Spleen (tissue), 7 donors: ENCODE results near the gene DNAH9.

Source experiments
- POLR2A ChIP-seq, 3 donors: fragments of 450-650 bp; IDR thresholded peaks; one replicate each; pipeline ENCODE4 v1.5.1; 2017; ENCODE audit warnings: antibody characterized with exemption in 3 of 3, mild to moderate bottlenecking in 1 of 3
- TF ChIP-seq, protein P1 (sequence below), 11 experiments: fragments of 200-600 bp in 7 of 11; fragments of 450-650 bp in 4 of 11; sonication (generic) in 4 of 11; IDR thresholded peaks in 8 of 11; conservative IDR thresholded peaks in 3 of 11; 1 replicate in 7 of 11; 2 replicates in 4 of 11; pipeline versions ENCODE4 v1.4.0 to v1.8.0; 2016 to 2021; ENCODE audit warnings: antibody characterized with exemption in 11 of 11, inconsistent platforms in 4 of 11, mild to moderate bottlenecking in 1 of 11
- donor health status: DM: no; HTN: no; CAD: no; lungs with moderate emphysema.
- donor health status: DM: no; HTN: no; CAD: no.
- donor health status: DM: no; HTN: no; CAD: no.

DNA sequence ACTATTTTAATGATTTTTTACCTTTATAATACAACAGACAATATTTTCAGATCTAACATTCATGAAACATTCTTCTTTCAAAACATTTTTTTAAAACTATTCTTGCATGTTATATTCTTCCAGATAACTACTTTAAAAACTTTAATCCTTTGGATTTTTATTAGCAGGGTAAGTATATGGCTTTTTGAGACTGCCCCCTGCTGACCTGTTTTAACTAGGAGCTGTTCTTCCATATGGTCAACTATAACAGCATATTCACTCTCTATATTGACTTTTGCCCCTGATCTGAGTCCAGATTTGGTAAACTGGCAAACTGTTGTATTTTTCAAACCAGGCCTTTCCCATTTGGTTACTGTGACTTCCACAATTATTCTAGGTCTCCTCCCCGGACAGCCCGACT lies 382.5 kb downstream of the DNAH9 start:
- TF ChIP-seq, protein P1, sequence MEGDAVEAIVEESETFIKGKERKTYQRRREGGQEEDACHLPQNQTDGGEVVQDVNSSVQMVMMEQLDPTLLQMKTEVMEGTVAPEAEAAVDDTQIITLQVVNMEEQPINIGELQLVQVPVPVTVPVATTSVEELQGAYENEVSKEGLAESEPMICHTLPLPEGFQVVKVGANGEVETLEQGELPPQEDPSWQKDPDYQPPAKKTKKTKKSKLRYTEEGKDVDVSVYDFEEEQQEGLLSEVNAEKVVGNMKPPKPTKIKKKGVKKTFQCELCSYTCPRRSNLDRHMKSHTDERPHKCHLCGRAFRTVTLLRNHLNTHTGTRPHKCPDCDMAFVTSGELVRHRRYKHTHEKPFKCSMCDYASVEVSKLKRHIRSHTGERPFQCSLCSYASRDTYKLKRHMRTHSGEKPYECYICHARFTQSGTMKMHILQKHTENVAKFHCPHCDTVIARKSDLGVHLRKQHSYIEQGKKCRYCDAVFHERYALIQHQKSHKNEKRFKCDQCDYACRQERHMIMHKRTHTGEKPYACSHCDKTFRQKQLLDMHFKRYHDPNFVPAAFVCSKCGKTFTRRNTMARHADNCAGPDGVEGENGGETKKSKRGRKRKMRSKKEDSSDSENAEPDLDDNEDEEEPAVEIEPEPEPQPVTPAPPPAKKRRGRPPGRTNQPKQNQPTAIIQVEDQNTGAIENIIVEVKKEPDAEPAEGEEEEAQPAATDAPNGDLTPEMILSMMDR (IDR thresholded peaks at IDR 0.05 in 8 of 11, conservative IDR thresholded peaks at IDR 0.05 in 3 of 11) = no peak
- no peak for TF ChIP-seq POLR2A (IDR thresholded peaks at IDR 0.05)
